ENCODE measurements around the gene TRIO. TPM values are rescaled to one million over a fixed set of nuclear protein-coding genes. Genes with fewer than 3 reads are reported as not detected.
A peak's percentile ranks its signal among the peaks of the same experiment; 100 is the strongest.

TRIO gene
- total and polyA plus RNA-seq, 8 donors, result 84.4 to 151 (median 93.7) TPM

- ATAC-seq, result no peak
- H3K27ac ChIP-seq, result no peak overlapping the region
- intact Hi-C loops (cut with DNase I), result no loop called here
Observed at GRCh38 chr5:14394365-14394764, 251.2 kb downstream of the TRIO start.

GRCh38 chr5:14395411-14395810 lies 252.3 kb downstream of the TRIO start:
- H3K4me1 ChIP-seq, result no peaks in the 10 kb centered on the region
- no peaks in the 10 kb centered on the region for H3K9me3 ChIP-seq
- no peaks in the 10 kb centered on the region for H3K27me3 ChIP-seq
- H3K4me3 ChIP-seq, result no peak overlapping the region
- no peak overlapping the region for H3K27ac ChIP-seq
- DNase-seq, result no peak
- TF ChIP-seq CTCF (IDR thresholded peaks at IDR 0.05), result no peak
- intact Hi-C loops (cut with DNase I), result no loop called here
- H3K36me3 ChIP-seq, result peaks cover 0 to 81% of the 10 kb centered on the region in 2 donors
- no peak for ATAC-seq

More at GRCh38 chr5:14394365-14394764, 251.2 kb downstream of the TRIO start:
- no peaks in the 10 kb centered on the region for H3K4me1 ChIP-seq
- H3K9me3 ChIP-seq, result no peaks in the 10 kb centered on the region
- no peaks in the 10 kb centered on the region for H3K27me3 ChIP-seq
- no peak for DNase-seq
- TF ChIP-seq CTCF (IDR thresholded peaks at IDR 0.05), result no peak
- H3K4me3 ChIP-seq, result no peak overlapping the region
- peaks cover 0 to 82% of the 10 kb centered on the region in 2 donors for H3K36me3 ChIP-seq

- H3K36me3 ChIP-seq, result peaks cover 0 to 81% of the 10 kb centered on the region in 2 donors
- TF ChIP-seq CTCF (IDR thresholded peaks at IDR 0.05), result no peak
- DNase-seq, result no peak
Observed at GRCh38 chr5:14396066-14396465, 252.9 kb downstream of the TRIO start.

GRCh38 chr5:14396737-14397136 lies 253.6 kb downstream of the TRIO start:
- Histone ChIP-seq H3K36me3 (peaks cover 0 to 79% of the 10 kb centered on the region in 2 donors), H3K27ac (no peak overlapping the region), H3K4me3 (no peak overlapping the region), H3K9me3 (no peaks in the 10 kb centered on the region), H3K4me1 (no peaks in the 10 kb centered on the region), H3K27me3 (no peaks in the 10 kb centered on the region)
- ATAC-seq (no peak), DNase-seq (no peak)
- intact Hi-C loops (cut with DNase I), result no loop called here
- TF ChIP-seq CTCF (IDR thresholded peaks at IDR 0.05), result no peak

More at GRCh38 chr5:14396066-14396465, 252.9 kb downstream of the TRIO start:
- Histone ChIP-seq H3K9me3 (no peaks in the 10 kb centered on the region), H3K27me3 (no peaks in the 10 kb centered on the region), H3K27ac (no peak overlapping the region), H3K4me3 (no peak overlapping the region), H3K4me1 (no peaks in the 10 kb centered on the region)
- ATAC-seq, result no peak
- intact Hi-C loops (cut with DNase I), result no loop called here

GRCh38 chr5:14397717-14398116 lies 254.6 kb downstream of the TRIO start:
- ATAC-seq (peak; percentile 9), DNase-seq (peak in 1 of 4 donors; percentile 37)
- intact Hi-C loops (cut with DNase I), result no loop called here
- Histone ChIP-seq H3K9me3 (no peaks in the 10 kb centered on the region), H3K27me3 (no peaks in the 10 kb centered on the region), H3K27ac (no peak overlapping the region), H3K4me1 (no peaks in the 10 kb centered on the region), H3K4me3 (no peak overlapping the region), H3K36me3 (peaks cover 0 to 69% of the 10 kb centered on the region in 2 donors)
- TF ChIP-seq CTCF (IDR thresholded peaks at IDR 0.05), result no peak

All from left lung (tissue), 10 donors.